ENCODE results near the gene SNAP23.

DNA sequence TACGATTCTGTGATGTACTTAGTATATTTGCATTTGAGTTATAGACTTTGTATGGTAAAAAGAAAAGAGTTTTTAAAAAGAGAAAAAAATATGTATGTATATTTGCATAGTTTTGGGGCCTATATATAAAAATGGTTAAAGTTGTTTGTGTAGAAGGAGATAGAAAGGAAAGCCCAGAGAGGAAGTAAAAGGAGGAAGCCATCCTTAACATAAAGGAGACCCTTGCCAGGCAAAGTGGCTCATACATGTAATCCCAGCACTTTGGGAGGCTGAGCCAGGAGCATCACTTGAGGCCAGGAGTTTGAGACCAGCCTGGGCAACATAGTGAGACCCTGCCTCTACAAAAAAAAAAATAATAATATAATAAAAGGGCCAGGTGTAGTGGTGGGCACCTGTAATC, 8.4 kb downstream of the SNAP23 start:
- TF ChIP-seq, protein P1, sequence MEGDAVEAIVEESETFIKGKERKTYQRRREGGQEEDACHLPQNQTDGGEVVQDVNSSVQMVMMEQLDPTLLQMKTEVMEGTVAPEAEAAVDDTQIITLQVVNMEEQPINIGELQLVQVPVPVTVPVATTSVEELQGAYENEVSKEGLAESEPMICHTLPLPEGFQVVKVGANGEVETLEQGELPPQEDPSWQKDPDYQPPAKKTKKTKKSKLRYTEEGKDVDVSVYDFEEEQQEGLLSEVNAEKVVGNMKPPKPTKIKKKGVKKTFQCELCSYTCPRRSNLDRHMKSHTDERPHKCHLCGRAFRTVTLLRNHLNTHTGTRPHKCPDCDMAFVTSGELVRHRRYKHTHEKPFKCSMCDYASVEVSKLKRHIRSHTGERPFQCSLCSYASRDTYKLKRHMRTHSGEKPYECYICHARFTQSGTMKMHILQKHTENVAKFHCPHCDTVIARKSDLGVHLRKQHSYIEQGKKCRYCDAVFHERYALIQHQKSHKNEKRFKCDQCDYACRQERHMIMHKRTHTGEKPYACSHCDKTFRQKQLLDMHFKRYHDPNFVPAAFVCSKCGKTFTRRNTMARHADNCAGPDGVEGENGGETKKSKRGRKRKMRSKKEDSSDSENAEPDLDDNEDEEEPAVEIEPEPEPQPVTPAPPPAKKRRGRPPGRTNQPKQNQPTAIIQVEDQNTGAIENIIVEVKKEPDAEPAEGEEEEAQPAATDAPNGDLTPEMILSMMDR (IDR thresholded peaks at IDR 0.05; ENCODE audit: borderline replicate concordance, extremely low read depth, low read length, poor library complexity, severe bottlenecking): no peak
- TF ChIP-seq EZH2 (IDR thresholded peaks at IDR 0.05; ENCODE audit: borderline replicate concordance, low read depth, low read length, severe bottlenecking): no peak

Measured in DND-41 (cell line).